ENCODE results near the gene RETREG3.
A peak's percentile ranks its signal among the peaks of the same experiment; 100 is the strongest.
"Not testable (repeated sequence)": the region's sequence is repeated elsewhere in the genome, so short reads cannot be mapped to it uniquely, and the experiment has no call there.

Gene RETREG3

GRCh38 chr17:42543190-42544079 is 65.7 kb downstream of the RETREG3 start:
- DNase-seq (ENCODE audit: low spot score) (no peak), ATAC-seq (ENCODE audit: low read depth) (no peak)
- Histone ChIP-seq H3K4me3 (ENCODE audit: severe bottlenecking) (no peak overlapping the region), H3K36me3 (ENCODE audit: low read depth) (peaks cover 9% of the 10 kb centered on the region), H3K27me3 (ENCODE audit: insufficient read depth, poor library complexity, severe bottlenecking) (no peaks in the 10 kb centered on the region), H3K4me1 (ENCODE audit: insufficient read depth, poor library complexity, severe bottlenecking) (peaks cover 6% of the 10 kb centered on the region), H3K27ac (ENCODE audit: poor library complexity, severe bottlenecking) (no peak overlapping the region), H3K9me3 (ENCODE audit: severe bottlenecking) (no peaks in the 10 kb centered on the region)
- no peak for TF ChIP-seq CTCF (IDR thresholded peaks at IDR 0.05; ENCODE audit: poor library complexity, severe bottlenecking)

GRCh38 chr17:42541041-42541833 is 67.9 kb downstream of the RETREG3 start:
- Histone ChIP-seq H3K36me3 (ENCODE audit: low read depth) (peaks cover 9% of the 10 kb centered on the region), H3K9me3 (ENCODE audit: severe bottlenecking) (no peaks in the 10 kb centered on the region), H3K27ac (ENCODE audit: poor library complexity, severe bottlenecking) (peak overlapping the region; percentile 40), H3K4me1 (ENCODE audit: insufficient read depth, poor library complexity, severe bottlenecking) (peaks cover 6% of the 10 kb centered on the region), H3K4me3 (ENCODE audit: severe bottlenecking) (no peak overlapping the region), H3K27me3 (ENCODE audit: insufficient read depth, poor library complexity, severe bottlenecking) (no peaks in the 10 kb centered on the region)
- TF ChIP-seq CTCF (IDR thresholded peaks at IDR 0.05; ENCODE audit: poor library complexity, severe bottlenecking): no peak
- DNase-seq (ENCODE audit: low spot score): no peak
- ATAC-seq (ENCODE audit: low read depth): peak; percentile 28

- not testable (repeated sequence) for H3K9me3 ChIP-seq (ENCODE audit: severe bottlenecking); ATAC-seq (ENCODE audit: low read depth); H3K27me3 ChIP-seq (ENCODE audit: insufficient read depth, poor library complexity, severe bottlenecking); DNase-seq (ENCODE audit: low spot score); H3K4me1 ChIP-seq (ENCODE audit: insufficient read depth, poor library complexity, severe bottlenecking); H3K4me3 ChIP-seq (ENCODE audit: severe bottlenecking); H3K36me3 ChIP-seq (ENCODE audit: low read depth)
- peak overlapping the region; percentile 40 for H3K27ac ChIP-seq (ENCODE audit: poor library complexity, severe bottlenecking)
These were observed 68.6 kb downstream of the RETREG3 start for GRCh38 chr17:42540558-42540957.

- Histone ChIP-seq H3K4me1 (ENCODE audit: insufficient read depth, poor library complexity, severe bottlenecking) (peaks cover 9% of the 10 kb centered on the region), H3K36me3 (ENCODE audit: low read depth) (peaks cover 9% of the 10 kb centered on the region), H3K27me3 (ENCODE audit: insufficient read depth, poor library complexity, severe bottlenecking) (no peaks in the 10 kb centered on the region), H3K27ac (ENCODE audit: poor library complexity, severe bottlenecking) (no peak overlapping the region), H3K4me3 (ENCODE audit: severe bottlenecking) (no peak overlapping the region), H3K9me3 (ENCODE audit: severe bottlenecking) (no peaks in the 10 kb centered on the region)
- DNase-seq (ENCODE audit: low spot score) (no peak), ATAC-seq (ENCODE audit: low read depth) (no peak)
- no peak for TF ChIP-seq CTCF (IDR thresholded peaks at IDR 0.05; ENCODE audit: poor library complexity, severe bottlenecking)
These were observed 70.7 kb downstream of the RETREG3 start for GRCh38 chr17:42538482-42538881.

- H3K27ac ChIP-seq (ENCODE audit: poor library complexity, severe bottlenecking): no peak overlapping the region
- H3K4me1 ChIP-seq (ENCODE audit: insufficient read depth, poor library complexity, severe bottlenecking): peaks cover 9% of the 10 kb centered on the region
- DNase-seq (ENCODE audit: low spot score): no peak
- H3K9me3 ChIP-seq (ENCODE audit: severe bottlenecking): no peaks in the 10 kb centered on the region
- H3K36me3 ChIP-seq (ENCODE audit: low read depth): peaks cover 9% of the 10 kb centered on the region
- H3K4me3 ChIP-seq (ENCODE audit: severe bottlenecking): no peak overlapping the region
- no peak for ATAC-seq (ENCODE audit: low read depth)
- no peaks in the 10 kb centered on the region for H3K27me3 ChIP-seq (ENCODE audit: insufficient read depth, poor library complexity, severe bottlenecking)
- no peak for TF ChIP-seq CTCF (IDR thresholded peaks at IDR 0.05; ENCODE audit: poor library complexity, severe bottlenecking)
These were observed 71.2 kb downstream of the RETREG3 start for GRCh38 chr17:42537826-42538451.
